Inferior parietal cortex (tissue), 1 donor: ENCODE measurements around the gene OSBP2.

ENCODE experiments used
- DNase-seq: peaks from one replicate; pipeline ENCODE4 v3.0.0-alpha.2; 2016; ENCODE audit errors: extremely low spot score

Gene OSBP2

DNA sequence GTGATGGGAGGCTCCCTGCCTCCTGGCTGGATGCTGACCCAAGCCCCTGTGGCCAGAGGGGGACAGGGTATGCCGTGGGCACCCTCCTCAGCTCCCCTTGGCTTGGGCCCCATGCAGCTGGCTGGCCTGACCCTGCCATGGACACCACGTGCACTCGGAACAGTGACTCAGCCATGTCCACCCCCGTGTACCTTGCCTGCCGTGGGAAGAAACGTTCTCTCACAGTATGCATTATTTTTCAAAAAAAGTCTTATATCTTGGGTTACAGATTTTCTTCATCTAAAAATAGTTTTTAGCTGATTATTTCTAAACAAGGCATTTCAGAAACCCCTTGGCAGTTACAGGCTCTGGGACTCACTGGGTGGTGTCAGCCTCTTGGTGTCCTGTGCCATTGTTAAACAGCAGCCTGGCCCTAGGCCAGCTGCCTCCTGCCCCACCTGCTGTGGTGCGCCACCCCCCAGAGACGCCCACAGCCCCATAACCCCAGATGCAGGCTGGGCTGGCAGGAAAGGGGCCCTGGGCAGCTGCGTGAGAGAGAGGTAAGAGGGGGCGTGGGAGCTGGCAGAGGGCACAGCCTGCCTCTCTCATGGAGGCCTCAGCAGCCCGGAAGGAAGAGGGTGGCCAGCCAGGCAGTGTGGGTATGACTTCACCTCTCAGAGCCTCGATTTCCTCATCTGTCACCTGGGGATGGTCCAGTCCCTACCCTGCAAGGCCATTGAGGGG is 174.2 kb downstream of the OSBP2 start:
- DNase-seq = no peak

GRCh38 chr22:30869667-30870395 is 175.2 kb downstream of the OSBP2 start:
- DNase-seq = no peak

GRCh38 chr22:30870451-30871345 is 176.0 kb downstream of the OSBP2 start:
- no peak for DNase-seq

DNA sequence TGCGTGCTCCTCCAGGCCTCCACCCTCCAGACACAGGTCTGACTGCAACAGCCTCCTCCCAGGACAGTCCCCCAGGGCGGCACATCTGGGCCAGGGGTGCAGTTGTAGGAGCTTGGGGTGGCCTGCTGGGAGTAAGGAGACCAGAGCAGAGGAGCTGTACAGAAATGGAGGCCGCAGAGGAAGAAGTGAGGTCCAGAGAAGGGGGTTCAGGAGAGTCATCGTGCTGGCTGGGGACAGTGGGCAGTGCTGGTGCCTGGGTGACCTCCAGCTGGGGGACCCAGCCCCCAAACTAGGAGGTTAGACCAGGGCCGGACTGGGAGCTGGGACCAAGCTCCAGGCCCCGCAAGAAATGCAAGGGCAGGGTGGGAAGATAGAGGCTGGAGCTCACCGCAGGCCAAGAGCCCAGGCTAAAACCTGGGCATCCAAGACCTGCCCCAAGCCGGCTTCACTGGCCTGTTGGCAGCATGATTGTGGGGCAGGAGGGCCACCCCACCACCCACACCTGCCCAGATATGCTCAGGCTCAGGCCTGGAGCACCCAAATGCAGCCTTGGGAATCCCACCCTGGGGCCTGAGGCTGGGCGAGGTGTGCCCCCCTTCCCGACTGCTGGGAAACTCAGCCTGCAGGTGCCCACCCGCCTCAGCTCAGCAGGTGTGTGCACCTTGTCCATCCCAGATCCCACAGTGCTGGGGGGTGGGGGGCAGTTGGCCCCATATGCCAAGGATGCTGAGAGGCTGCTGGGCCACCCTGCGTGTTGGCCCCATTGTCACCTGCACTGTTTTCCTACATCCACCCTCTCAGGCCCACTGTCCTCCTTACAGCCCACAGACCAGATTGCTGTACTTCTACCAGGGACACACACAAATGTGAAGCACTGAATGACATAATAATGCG is 177.0 kb downstream of the OSBP2 start:
- no peak for DNase-seq

DNA sequence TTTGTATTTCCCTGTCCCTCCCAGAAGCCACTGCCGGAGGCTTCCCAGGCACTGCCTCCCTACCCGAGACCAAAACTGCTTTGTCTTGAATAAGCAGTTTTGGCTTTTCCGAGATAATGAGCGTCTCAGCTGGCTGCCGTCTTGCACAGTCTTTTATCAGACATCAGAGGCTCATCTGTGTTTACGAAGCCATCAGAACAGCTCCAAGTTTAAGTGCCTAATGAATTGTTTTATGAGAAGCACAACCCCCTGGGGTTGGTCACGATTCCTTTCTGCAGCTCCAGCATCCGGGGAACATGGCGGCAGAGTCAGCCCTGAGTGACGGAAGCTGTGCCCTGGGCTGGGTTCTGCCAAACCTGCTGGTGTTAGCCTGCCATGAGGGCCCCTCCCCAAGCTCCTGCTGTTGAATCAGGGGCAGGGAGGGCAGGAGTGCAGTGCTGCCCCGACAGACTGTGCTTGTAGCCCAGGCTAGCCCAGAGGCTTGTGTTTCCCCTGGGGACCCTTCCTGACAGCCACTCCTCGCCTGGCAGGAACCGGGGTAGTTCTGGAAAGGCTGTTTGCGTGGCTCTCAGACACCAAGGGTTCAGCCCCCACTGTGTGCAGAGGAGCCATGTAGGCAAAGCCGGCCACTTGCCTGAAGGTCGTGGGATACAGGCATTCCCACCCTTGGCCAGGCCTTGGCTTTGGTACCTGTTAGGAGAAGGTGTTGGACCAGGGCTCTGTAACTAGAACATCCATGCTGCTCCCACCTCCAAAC is 177.8 kb downstream of the OSBP2 start:
- DNase-seq = peak; percentile 40

GRCh38 chr22:30873086-30873650 is 178.5 kb downstream of the OSBP2 start:
- DNase-seq = no peak

- DNase-seq = no peak
These were observed 179.0 kb downstream of the OSBP2 start for GRCh38 chr22:30873661-30874060.

- no peak for DNase-seq
These were observed 180.0 kb downstream of the OSBP2 start for GRCh38 chr22:30874431-30875370.

DNA sequence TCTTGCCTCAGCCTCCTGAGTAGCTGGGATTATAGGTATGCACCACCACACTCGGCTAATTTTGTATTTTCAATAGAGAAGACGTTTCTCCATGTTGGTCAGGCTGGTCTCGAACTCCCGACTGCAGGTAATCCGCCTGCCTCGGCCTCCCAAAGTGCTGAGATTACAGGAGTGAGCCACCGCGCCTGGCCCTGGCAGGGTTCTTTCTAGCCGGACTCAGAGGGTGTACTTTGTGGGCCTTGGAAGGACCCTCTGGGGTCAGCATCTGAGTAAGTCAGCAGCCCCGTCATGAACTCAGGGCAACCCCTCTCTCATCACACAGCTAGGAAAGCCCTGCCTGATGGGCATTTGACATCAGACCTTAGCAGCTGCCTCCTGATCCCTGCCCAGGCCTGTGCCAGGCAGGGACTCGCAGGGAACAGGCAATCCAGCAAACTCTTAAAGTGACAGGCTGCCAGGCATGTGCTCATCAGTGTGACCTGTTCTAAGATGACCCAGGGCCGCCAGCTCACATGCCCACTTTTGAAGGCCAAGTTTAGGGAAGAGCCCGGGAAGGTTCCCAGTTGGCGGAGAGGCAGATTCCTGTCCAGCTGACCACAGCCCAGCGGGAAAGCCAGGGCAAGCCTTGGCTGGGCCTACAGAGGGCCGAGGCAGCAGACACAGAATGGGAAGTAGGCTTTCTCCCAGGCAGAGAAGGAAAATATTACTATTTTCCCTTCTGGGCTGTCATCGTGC is 181.0 kb downstream of the OSBP2 start:
- no peak for DNase-seq

DNA sequence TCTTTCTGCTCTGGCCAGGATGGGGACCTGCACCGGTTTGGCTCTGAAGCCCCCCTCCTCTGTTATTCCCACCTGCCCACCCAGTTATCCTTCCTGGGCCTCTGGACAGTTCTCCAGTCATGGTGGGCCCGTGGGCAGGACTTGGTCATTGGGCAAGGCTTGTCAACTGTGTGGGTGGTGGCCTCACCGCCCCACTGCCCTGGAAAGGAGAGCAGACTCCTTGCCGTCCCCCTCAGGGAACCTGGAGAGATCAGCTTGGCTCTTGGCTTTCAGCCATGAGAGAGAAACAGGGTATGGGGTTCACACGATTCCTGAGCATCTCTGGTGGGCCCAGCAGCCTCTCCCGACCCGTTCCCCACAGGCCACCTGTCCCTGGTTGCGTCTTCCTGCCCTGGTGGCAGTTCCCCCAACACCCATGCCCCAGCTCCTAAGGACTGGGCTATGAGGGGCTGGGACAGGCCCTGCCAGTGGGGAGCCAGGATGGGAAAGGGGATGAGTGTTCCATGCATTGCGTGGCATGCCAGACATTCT is 181.6 kb downstream of the OSBP2 start:
- no peak for DNase-seq

DNA sequence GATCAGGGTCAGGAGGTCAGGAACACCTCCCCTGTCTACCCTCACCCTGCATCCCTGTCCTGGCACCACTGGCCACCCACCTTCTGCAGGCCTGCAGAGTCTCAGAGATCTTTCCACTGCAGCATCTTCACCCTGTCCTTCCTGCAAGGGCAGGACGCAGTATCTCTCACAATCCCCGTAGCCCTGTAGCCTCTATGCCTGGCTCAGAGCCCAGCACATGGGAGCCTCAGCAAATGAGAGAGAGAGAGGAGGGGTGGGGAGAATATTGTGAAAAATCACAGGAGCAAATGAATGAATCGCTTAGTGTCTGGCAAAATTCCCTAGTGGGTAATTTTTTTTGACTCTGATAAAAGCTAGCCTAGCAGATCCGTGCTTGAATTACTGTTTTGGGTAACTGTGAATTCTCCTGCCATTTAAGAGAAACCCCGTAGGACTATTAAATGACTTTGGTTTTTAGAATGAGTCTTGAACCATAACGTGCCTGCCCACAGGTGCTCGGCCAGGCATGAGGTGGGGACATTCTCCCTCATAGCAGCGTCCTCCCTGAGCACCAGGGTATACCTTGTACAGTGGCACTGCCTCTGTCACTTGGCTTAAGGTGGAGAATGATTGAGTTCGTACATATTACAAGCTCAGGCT is 182.4 kb downstream of the OSBP2 start:
- DNase-seq = peak; percentile 81

DNA sequence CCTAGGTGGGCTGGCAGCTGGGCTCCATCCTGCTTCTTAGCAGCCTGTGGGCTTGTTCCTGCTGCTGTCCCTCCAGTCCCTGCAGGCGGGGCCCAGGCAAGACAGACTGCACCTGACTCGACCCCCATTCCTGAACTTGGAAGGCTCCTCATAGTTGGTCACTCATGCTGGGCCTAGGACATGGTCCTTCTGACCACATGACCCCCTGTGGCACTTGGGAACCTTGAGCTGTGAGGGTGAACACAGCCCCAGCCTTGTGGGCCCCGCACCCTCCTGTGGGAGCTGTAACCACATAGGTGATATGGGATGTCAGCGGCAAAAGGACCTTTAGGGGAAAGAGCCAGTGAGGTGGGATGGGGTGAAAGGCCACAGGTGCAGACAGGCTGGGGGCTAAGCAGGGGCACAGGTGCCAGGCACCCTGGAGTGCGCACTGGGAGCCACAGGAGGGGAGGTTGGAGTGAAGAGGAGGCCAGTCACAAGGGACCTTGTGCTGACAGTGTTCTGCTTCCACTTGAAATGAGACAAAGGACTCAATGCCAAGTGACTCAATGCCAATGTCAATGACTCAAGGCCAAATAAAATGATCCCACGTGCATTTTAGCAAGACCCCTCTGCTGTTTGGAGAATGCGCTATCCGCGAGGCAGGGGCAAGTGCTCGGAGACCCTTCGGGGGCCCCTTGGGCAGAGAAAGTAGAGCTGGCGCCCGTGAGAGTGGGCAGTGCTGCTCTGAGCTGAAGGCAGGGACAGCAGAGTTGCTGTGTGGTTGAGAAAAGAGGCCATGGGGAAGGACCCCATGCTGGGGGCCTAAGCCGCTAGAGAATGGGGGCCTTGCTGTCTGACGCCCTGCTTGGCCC is 183.2 kb downstream of the OSBP2 start:
- DNase-seq = no peak

- peak; percentile 44 for DNase-seq
These were observed 184.1 kb downstream of the OSBP2 start for GRCh38 chr22:30878516-30879414.

- no peak for DNase-seq
These were observed 184.7 kb downstream of the OSBP2 start for GRCh38 chr22:30879415-30879797.

- DNase-seq = no peak
These were observed 185.5 kb downstream of the OSBP2 start for GRCh38 chr22:30880181-30880601.

GRCh38 chr22:30880847-30881246 is 186.2 kb downstream of the OSBP2 start:
- no peak for DNase-seq
